ENCODE measurements around the gene LDB2. TPM values are rescaled to one million over a fixed set of nuclear protein-coding genes. Genes with fewer than 3 reads are reported as not detected.

LDB2 gene
- total and polyA plus RNA-seq, 2 experiments from 2014 or later, result 48.6 to 80.1 TPM

GRCh38 chr4:16672421-16672820 lies 226.0 kb downstream of the LDB2 start (continued):
- TF ChIP-seq REST (IDR thresholded peaks at IDR 0.05; ENCODE audit: unreplicated experiment) (no peak), EZH2 (IDR thresholded peaks at IDR 0.05; ENCODE audit: low read depth, unreplicated experiment) (no peak)

DNA sequence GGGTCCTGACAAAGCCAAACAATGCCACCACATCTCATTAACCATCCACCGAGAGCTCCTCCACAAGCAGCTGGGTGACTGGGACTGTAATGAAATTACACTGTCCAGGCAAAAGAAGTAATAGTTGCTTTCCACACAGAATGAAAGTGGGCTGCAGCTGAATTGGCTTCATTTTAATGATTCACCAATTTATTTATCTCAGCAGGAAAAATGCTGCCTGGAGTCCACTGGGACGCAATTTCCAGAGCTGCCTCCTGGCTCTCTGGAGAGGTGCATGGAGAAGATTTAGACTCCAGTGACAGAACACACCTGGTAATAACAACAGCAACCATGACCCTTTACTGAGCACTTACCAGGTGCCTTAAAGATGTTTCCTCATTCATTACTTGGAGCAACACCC lies 226.7 kb downstream of the LDB2 start:
- Histone ChIP-seq H3K79me2 (replicated peaks; ENCODE audit: insufficient read depth) (no peaks in the 10 kb centered on the region), H4K20me1 (replicated peaks; ENCODE audit: insufficient read depth) (peaks cover 2% of the 10 kb centered on the region; the same call in 1 of the 2 replicates), H3K27me3 (ENCODE audit: insufficient read depth) (no peaks in the 10 kb centered on the region), H3K36me3 (ENCODE audit: insufficient read depth) (no peaks in the 10 kb centered on the region), H3K4me2 (no peak overlapping the region), H3K4me3 (no peak overlapping the region), H3F3A (replicated peaks; ENCODE audit: low read depth) (no peaks in the 10 kb centered on the region), H3K4me1 (ENCODE audit: insufficient read depth) (peaks cover 11% of the 10 kb centered on the region; the same call in 1 of the 2 replicates), H3K27ac (ENCODE audit: low read depth) (no peak overlapping the region), H3K9me2 (ENCODE audit: insufficient read depth) (no peaks in the 10 kb centered on the region), H2AFZ (no peak overlapping the region)
- H3K27ac Mint-ChIP-seq, result no peak overlapping the region
- no peaks in the 10 kb centered on the region for H3K9me3 Mint-ChIP-seq
- peaks cover 20% of the 10 kb centered on the region for H3K4me1 Mint-ChIP-seq
- DNase-seq (ENCODE audit: low spot score), result no peak
- H3K4me3 Mint-ChIP-seq, result no peak overlapping the region
- no peaks in the 10 kb centered on the region for H3K27me3 Mint-ChIP-seq (ENCODE audit: insufficient read depth, low read depth, poor library complexity)
- no peaks in the 10 kb centered on the region; the same call in 2 of the 3 replicates for H3K36me3 Mint-ChIP-seq (ENCODE audit: low read depth)
- ATAC-seq, result no peak
- TF ChIP-seq NANOG (IDR thresholded peaks at IDR 0.05; ENCODE audit: borderline replicate concordance) (no peak), CREB1 (CRISPR knock-in tag; IDR thresholded peaks at IDR 0.05; ENCODE audit: low read depth) (no peak), STAT1 (IDR thresholded peaks at IDR 0.05; ENCODE audit: unreplicated experiment) (no peak), ZNF114 (CRISPR knock-in tag; IDR thresholded peaks at IDR 0.05) (no peak), EZH2phosphoT487 (IDR thresholded peaks at IDR 0.05; ENCODE audit: unreplicated experiment) (no peak), POLR2AphosphoS5 (IDR thresholded peaks at IDR 0.05; ENCODE audit: low read depth) (no peak), ZNF331 (CRISPR knock-in tag; IDR thresholded peaks at IDR 0.05; ENCODE audit: low read depth) (no peak), JUNB (IDR thresholded peaks at IDR 0.05; ENCODE audit: unreplicated experiment) (no peak)
- TF ChIP-seq, protein P1, sequence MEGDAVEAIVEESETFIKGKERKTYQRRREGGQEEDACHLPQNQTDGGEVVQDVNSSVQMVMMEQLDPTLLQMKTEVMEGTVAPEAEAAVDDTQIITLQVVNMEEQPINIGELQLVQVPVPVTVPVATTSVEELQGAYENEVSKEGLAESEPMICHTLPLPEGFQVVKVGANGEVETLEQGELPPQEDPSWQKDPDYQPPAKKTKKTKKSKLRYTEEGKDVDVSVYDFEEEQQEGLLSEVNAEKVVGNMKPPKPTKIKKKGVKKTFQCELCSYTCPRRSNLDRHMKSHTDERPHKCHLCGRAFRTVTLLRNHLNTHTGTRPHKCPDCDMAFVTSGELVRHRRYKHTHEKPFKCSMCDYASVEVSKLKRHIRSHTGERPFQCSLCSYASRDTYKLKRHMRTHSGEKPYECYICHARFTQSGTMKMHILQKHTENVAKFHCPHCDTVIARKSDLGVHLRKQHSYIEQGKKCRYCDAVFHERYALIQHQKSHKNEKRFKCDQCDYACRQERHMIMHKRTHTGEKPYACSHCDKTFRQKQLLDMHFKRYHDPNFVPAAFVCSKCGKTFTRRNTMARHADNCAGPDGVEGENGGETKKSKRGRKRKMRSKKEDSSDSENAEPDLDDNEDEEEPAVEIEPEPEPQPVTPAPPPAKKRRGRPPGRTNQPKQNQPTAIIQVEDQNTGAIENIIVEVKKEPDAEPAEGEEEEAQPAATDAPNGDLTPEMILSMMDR (conservative IDR thresholded peaks at IDR 0.05; ENCODE audit: low read depth in 2 of 2), result no peak
- TF ChIP-seq, protein P2, sequence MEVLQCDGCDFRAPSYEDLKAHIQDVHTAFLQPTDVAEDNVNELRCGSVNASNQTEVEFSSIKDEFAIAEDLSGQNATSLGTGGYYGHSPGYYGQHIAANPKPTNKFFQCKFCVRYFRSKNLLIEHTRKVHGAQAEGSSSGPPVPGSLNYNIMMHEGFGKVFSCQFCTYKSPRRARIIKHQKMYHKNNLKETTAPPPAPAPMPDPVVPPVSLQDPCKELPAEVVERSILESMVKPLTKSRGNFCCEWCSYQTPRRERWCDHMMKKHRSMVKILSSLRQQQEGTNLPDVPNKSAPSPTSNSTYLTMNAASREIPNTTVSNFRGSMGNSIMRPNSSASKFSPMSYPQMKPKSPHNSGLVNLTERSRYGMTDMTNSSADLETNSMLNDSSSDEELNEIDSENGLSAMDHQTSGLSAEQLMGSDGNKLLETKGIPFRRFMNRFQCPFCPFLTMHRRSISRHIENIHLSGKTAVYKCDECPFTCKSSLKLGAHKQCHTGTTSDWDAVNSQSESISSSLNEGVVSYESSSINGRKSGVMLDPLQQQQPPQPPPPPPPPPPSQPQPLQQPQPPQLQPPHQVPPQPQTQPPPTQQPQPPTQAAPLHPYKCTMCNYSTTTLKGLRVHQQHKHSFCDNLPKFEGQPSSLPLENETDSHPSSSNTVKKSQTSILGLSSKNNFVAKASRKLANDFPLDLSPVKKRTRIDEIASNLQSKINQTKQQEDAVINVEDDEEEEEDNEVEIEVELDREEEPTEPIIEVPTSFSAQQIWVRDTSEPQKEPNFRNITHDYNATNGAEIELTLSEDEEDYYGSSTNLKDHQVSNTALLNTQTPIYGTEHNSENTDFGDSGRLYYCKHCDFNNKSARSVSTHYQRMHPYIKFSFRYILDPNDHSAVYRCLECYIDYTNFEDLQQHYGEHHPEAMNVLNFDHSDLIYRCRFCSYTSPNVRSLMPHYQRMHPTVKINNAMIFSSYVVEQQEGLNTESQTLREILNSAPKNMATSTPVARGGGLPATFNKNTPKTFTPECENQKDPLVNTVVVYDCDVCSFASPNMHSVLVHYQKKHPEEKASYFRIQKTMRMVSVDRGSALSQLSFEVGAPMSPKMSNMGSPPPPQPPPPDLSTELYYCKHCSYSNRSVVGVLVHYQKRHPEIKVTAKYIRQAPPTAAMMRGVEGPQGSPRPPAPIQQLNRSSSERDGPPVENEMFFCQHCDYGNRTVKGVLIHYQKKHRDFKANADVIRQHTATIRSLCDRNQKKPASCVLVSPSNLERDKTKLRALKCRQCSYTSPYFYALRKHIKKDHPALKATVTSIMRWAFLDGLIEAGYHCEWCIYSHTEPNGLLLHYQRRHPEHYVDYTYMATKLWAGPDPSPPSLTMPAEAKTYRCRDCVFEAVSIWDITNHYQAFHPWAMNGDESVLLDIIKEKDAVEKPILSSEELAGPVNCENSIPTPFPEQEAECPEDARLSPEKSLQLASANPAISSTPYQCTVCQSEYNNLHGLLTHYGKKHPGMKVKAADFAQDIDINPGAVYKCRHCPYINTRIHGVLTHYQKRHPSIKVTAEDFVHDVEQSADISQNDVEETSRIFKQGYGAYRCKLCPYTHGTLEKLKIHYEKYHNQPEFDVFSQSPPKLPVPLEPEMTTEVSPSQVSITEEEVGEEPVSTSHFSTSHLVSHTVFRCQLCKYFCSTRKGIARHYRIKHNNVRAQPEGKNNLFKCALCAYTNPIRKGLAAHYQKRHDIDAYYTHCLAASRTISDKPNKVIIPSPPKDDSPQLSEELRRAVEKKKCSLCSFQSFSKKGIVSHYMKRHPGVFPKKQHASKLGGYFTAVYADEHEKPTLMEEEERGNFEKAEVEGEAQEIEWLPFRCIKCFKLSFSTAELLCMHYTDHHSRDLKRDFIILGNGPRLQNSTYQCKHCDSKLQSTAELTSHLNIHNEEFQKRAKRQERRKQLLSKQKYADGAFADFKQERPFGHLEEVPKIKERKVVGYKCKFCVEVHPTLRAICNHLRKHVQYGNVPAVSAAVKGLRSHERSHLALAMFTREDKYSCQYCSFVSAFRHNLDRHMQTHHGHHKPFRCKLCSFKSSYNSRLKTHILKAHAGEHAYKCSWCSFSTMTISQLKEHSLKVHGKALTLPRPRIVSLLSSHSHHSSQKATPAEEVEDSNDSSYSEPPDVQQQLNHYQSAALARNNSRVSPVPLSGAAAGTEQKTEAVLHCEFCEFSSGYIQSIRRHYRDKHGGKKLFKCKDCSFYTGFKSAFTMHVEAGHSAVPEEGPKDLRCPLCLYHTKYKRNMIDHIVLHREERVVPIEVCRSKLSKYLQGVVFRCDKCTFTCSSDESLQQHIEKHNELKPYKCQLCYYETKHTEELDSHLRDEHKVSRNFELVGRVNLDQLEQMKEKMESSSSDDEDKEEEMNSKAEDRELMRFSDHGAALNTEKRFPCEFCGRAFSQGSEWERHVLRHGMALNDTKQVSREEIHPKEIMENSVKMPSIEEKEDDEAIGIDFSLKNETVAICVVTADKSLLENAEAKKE (CRISPR knock-in tag; IDR thresholded peaks at IDR 0.05), result no peak
